Measurements from ENCODE around the gene CERCAM. TPM values are rescaled to one million over a fixed set of nuclear protein-coding genes. Genes with fewer than 3 reads are reported as not detected.

Gene CERCAM
- total and polyA plus RNA-seq, 7 experiments from 2014 or later, result 0.15 to 2.2 (median 0.72) TPM

- intact Hi-C loops (cut with micrococcal nuclease), result no loop called here
- Mint-ChIP-seq H3K36me3 (no peaks in the 10 kb centered on the region), H3K4me3 (no peak overlapping the region), H3K4me1 (peaks cover 0 to 2% (median 0%) of the 10 kb centered on the region in 7 donors), H3K27me3 (peaks cover 10 to 17% (median 14%) of the 10 kb centered on the region in 5 donors), H3K9me3 (no peaks in the 10 kb centered on the region), H3K27ac (no peak overlapping the region)
- no peaks in the 10 kb centered on the region for H3K4me1 ChIP-seq (ENCODE audit: control insufficient read depth in 2 of 2, insufficient read depth in 2 of 2, low read length in 2 of 2)
- no peaks in the 10 kb centered on the region for H3K27me3 ChIP-seq (ENCODE audit: control insufficient read depth in 2 of 2, insufficient read depth in 2 of 2, low read length in 2 of 2)
- DNase-seq (no peak), ATAC-seq (no peak)
- POLR2A ChIA-PET, result no interaction called here
- H3K9me3 ChIP-seq (ENCODE audit: control insufficient read depth in 2 of 3, low read length in 3 of 3), result no peaks in the 10 kb centered on the region
- CTCF ChIA-PET, result no interaction called here
- no peaks in the 10 kb centered on the region for H3K36me3 ChIP-seq (ENCODE audit: control insufficient read depth in 2 of 3, insufficient read depth in 3 of 3, low read length in 3 of 3)
- H3K27ac ChIP-seq (ENCODE audit: low read depth, low read length), result no peak overlapping the region
- H3K4me3 ChIP-seq (ENCODE audit: low read length), result no peak overlapping the region
Measured at GRCh38 chr9:128404560-128404959, 16.1 kb upstream of the CERCAM start.

DNA sequence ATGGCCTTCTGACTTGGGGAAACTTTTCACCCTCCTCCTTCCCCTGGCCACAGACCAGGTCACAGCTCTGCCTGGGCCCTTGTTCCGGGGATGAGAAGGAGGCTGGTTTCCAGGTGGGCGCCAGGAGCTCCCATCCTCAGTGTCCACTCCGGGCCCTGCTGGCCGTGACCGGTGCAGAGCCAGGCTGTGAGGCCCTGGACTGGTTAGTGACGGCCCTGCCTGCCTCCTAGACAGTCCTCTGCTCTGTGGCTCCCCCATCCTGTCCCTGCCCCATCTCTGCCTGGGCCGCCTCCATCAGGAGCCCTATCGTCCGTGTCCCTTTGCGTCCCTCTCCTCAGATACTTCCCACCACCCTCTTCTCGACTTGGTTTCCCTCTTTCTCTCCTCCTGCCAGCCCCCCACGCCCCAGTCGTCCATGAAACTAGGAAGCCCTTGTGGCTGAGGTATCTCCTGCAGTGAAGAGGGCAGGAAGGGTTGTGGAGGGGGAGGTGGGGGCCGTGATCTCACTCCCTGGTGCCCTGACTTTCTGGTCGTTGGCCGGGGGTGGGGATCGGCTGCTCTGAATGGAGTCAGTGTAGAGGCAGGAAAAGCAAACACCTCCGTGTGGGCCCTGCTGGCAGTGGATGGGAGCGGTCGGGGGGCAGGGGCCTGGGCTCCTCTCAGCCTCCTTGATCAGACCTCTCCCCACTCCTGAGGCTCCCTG lies 15.4 kb upstream of the CERCAM start:
- Mint-ChIP-seq H3K4me3 (no peak overlapping the region), H3K27me3 (peaks cover 13 to 24% (median 20%) of the 10 kb centered on the region in 5 donors), H3K9me3 (no peaks in the 10 kb centered on the region), H3K4me1 (peaks cover 0 to 2% (median 0%) of the 10 kb centered on the region in 7 donors), H3K27ac (no peak overlapping the region), H3K36me3 (no peaks in the 10 kb centered on the region)
- Histone ChIP-seq H3K36me3 (ENCODE audit: control insufficient read depth in 2 of 3, insufficient read depth in 3 of 3, low read length in 3 of 3) (no peaks in the 10 kb centered on the region), H3K4me3 (ENCODE audit: low read length) (no peak overlapping the region), H3K4me1 (ENCODE audit: control insufficient read depth in 2 of 2, insufficient read depth in 2 of 2, low read length in 2 of 2) (no peaks in the 10 kb centered on the region), H3K9me3 (ENCODE audit: control insufficient read depth in 2 of 3, low read length in 3 of 3) (no peaks in the 10 kb centered on the region), H3K27me3 (ENCODE audit: control insufficient read depth in 2 of 2, insufficient read depth in 2 of 2, low read length in 2 of 2) (no peaks in the 10 kb centered on the region), H3K27ac (ENCODE audit: low read depth, low read length) (no peak overlapping the region)
- CTCF ChIA-PET, result no interaction called here
- ATAC-seq (no peak), DNase-seq (no peak)
- intact Hi-C loops (cut with micrococcal nuclease), result no loop called here
- POLR2A ChIA-PET, result no interaction called here

- H3K27ac ChIP-seq (ENCODE audit: low read depth, low read length), result no peak overlapping the region
- Mint-ChIP-seq H3K27me3 (peaks cover 13 to 28% (median 23%) of the 10 kb centered on the region in 5 donors), H3K27ac (no peak overlapping the region), H3K4me1 (no peaks in the 10 kb centered on the region), H3K4me3 (no peak overlapping the region), H3K36me3 (no peaks in the 10 kb centered on the region), H3K9me3 (no peaks in the 10 kb centered on the region)
- intact Hi-C loops (cut with micrococcal nuclease), result no loop called here
- ChIA-PET CTCF (no interaction called here), POLR2A (no interaction called here)
- no peak overlapping the region for H3K4me3 ChIP-seq (ENCODE audit: low read length)
- no peaks in the 10 kb centered on the region for H3K4me1 ChIP-seq (ENCODE audit: control insufficient read depth in 2 of 2, insufficient read depth in 2 of 2, low read length in 2 of 2)
- H3K9me3 ChIP-seq (ENCODE audit: control insufficient read depth in 2 of 3, low read length in 3 of 3), result no peaks in the 10 kb centered on the region
- no peaks in the 10 kb centered on the region for H3K36me3 ChIP-seq (ENCODE audit: control insufficient read depth in 2 of 3, insufficient read depth in 3 of 3, low read length in 3 of 3)
- DNase-seq (no peak), ATAC-seq (no peak)
- no peaks in the 10 kb centered on the region for H3K27me3 ChIP-seq (ENCODE audit: control insufficient read depth in 2 of 2, insufficient read depth in 2 of 2, low read length in 2 of 2)
Measured at GRCh38 chr9:128405780-128406171, 14.9 kb upstream of the CERCAM start.

GRCh38 chr9:128406848-128407391 lies 13.7 kb upstream of the CERCAM start:
- CTCF ChIA-PET, result interaction anchor here (0.7 to 1.1 kb wide), 2 partner anchors 13 to 337 kb away, joined by 4 read pairs; no protein-coding TSS in a partner anchor
- Histone ChIP-seq H3K4me3 (ENCODE audit: low read length) (no peak overlapping the region), H3K27me3 (ENCODE audit: control insufficient read depth in 2 of 2, insufficient read depth in 2 of 2, low read length in 2 of 2) (no peaks in the 10 kb centered on the region), H3K36me3 (ENCODE audit: control insufficient read depth in 2 of 3, insufficient read depth in 3 of 3, low read length in 3 of 3) (no peaks in the 10 kb centered on the region), H3K27ac (ENCODE audit: low read depth, low read length) (no peak overlapping the region), H3K9me3 (ENCODE audit: control insufficient read depth in 2 of 3, low read length in 3 of 3) (no peaks in the 10 kb centered on the region), H3K4me1 (ENCODE audit: control insufficient read depth in 2 of 2, insufficient read depth in 2 of 2, low read length in 2 of 2) (no peaks in the 10 kb centered on the region)
- DNase-seq, result no peak
- ATAC-seq, result no peak
- intact Hi-C loops (cut with micrococcal nuclease), result no loop called here
- Mint-ChIP-seq H3K4me3 (no peak overlapping the region), H3K36me3 (no peaks in the 10 kb centered on the region), H3K9me3 (peaks cover 0 to 3% (median 0%) of the 10 kb centered on the region in 11 donors), H3K4me1 (no peaks in the 10 kb centered on the region), H3K27ac (no peak overlapping the region), H3K27me3 (peaks cover 18 to 37% (median 29%) of the 10 kb centered on the region in 5 donors)
- POLR2A ChIA-PET, result no interaction called here

DNA sequence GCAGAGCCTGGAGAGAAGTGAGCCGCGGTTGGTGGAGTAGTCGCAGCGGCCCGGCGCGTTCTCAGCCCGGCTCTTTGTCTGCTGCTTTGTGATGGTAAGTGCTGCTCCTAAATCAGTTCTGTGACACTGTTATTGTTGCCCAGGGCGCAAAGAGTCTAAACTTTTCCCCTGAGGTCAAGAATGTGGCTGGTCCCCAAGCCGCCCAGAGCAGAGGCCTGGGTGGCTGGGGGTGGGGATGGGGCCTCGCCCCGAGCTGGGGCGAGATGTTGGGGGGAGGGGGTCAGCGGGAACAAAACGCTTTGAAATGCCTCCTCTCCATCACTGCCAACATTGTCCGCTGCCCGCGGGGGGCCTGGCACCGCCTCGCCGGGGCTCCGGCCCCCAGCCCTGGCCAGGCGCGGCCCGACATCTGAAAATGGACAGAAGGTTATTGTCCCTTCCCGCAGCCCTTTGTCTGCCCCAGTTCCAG lies 11.7 kb upstream of the CERCAM start:
- ATAC-seq (no peak), DNase-seq (no peak)
- Mint-ChIP-seq H3K4me1 (peaks cover 0 to 3% (median 0%) of the 10 kb centered on the region in 7 donors), H3K27me3 (peaks cover 26 to 42% (median 32%) of the 10 kb centered on the region in 5 donors), H3K4me3 (no peak overlapping the region), H3K36me3 (no peaks in the 10 kb centered on the region), H3K27ac (no peak overlapping the region), H3K9me3 (peaks cover 0 to 3% (median 0%) of the 10 kb centered on the region in 11 donors)
- Histone ChIP-seq H3K27ac (ENCODE audit: low read depth, low read length) (no peak overlapping the region), H3K9me3 (ENCODE audit: control insufficient read depth in 2 of 3, low read length in 3 of 3) (no peaks in the 10 kb centered on the region), H3K36me3 (ENCODE audit: control insufficient read depth in 2 of 3, insufficient read depth in 3 of 3, low read length in 3 of 3) (no peaks in the 10 kb centered on the region), H3K4me1 (ENCODE audit: control insufficient read depth in 2 of 2, insufficient read depth in 2 of 2, low read length in 2 of 2) (no peaks in the 10 kb centered on the region), H3K4me3 (ENCODE audit: low read length) (no peak overlapping the region), H3K27me3 (ENCODE audit: control insufficient read depth in 2 of 2, insufficient read depth in 2 of 2, low read length in 2 of 2) (no peaks in the 10 kb centered on the region)
- ChIA-PET CTCF (interaction anchor here (4.5 kb wide), 1 partner anchor 46 kb away, joined by 20 read pairs; no protein-coding TSS in a partner anchor), POLR2A (no interaction called here)
- intact Hi-C loops (cut with micrococcal nuclease), result no loop called here

DNA sequence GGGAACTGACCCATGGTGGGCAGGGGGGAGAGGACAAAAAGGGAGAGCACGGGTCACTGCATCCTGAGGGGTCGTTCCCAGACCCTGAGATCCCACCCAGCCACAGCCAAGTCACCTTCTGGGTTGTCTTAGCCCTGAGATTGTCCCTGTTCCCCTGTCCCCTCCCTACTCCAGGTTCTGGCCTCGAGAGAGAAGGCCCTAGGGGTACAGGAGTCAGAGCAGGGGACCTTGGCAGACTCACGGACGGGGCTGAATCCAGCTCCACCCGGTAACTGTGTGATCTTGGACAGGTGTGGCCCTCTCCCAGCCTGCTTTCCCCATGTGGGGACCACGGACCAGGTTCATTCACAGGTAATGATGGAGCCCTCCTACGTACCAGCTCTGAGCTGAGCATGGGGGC lies 11.2 kb upstream of the CERCAM start:
- ATAC-seq, result no peak
- intact Hi-C loops (cut with micrococcal nuclease), result no loop called here
- no peaks in the 10 kb centered on the region for H3K9me3 ChIP-seq (ENCODE audit: control insufficient read depth in 2 of 3, low read length in 3 of 3)
- H3K27me3 ChIP-seq (ENCODE audit: control insufficient read depth in 2 of 2, insufficient read depth in 2 of 2, low read length in 2 of 2), result no peaks in the 10 kb centered on the region
- DNase-seq, result no peak
- Mint-ChIP-seq H3K27ac (no peak overlapping the region), H3K4me1 (peaks cover 0 to 4% (median 0%) of the 10 kb centered on the region in 7 donors), H3K9me3 (peaks cover 0 to 3% (median 0%) of the 10 kb centered on the region in 11 donors), H3K4me3 (no peak overlapping the region), H3K27me3 (peaks cover 30 to 45% (median 37%) of the 10 kb centered on the region in 5 donors), H3K36me3 (no peaks in the 10 kb centered on the region)
- no peaks in the 10 kb centered on the region for H3K36me3 ChIP-seq (ENCODE audit: control insufficient read depth in 2 of 3, insufficient read depth in 3 of 3, low read length in 3 of 3)
- CTCF ChIA-PET, result interaction anchor here (4.5 kb wide), 1 partner anchor 47 kb away, joined by 20 read pairs; no protein-coding TSS in a partner anchor
- no peak overlapping the region for H3K4me3 ChIP-seq (ENCODE audit: low read length)
- no peaks in the 10 kb centered on the region for H3K4me1 ChIP-seq (ENCODE audit: control insufficient read depth in 2 of 2, insufficient read depth in 2 of 2, low read length in 2 of 2)
- no peak overlapping the region for H3K27ac ChIP-seq (ENCODE audit: low read depth, low read length)
- POLR2A ChIA-PET, result no interaction called here

Data from naive thymus-derived CD4-positive, alpha-beta T cell (primary cell).